ENCODE data around the gene TPSB2.
"Not testable (repeated sequence)": the region's sequence is repeated elsewhere in the genome, so short reads cannot be mapped to it uniquely, and the experiment has no call there.

Gene TPSB2

DNA sequence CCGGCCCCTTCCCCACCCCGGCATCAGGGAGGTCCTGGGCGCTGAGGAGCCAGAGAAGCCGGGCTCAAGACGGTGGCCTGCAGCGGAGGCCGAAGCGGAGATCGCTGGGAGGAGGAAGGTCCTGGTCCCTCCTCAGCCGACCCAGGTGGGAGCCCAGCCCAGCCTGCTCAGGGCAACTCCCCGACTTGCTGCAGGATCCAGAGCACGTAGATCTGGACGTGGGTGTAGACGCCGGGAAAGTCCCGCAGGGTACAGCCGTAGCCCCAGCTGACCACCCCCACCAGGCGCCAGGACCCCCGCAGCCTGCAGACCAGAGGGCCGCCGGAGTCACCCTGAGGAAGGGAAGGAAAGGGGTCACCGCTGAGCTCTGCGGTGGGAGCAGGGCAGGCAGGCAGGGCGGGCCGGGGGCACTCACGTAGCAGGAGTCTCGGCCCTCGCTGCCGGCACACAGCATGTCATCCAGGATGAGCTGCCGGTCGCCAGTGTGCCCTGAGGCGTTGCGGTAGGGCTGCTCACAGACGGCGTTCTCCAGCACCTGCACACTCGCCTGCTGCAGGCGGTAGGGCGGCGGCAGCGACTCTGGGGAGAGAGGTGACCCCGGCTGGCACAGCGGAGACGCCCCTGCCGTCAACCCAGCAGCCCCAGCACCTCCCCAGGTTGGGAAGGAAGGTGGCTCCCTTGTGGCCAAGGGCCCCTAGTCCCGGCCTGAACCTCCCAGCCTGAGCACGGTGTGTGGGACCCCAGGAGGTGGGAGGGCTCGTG lies 31.3 kb upstream of the TPSB2 start:
- DNase-seq (ENCODE audit: low read depth in 3 of 3), result no peak

DNA sequence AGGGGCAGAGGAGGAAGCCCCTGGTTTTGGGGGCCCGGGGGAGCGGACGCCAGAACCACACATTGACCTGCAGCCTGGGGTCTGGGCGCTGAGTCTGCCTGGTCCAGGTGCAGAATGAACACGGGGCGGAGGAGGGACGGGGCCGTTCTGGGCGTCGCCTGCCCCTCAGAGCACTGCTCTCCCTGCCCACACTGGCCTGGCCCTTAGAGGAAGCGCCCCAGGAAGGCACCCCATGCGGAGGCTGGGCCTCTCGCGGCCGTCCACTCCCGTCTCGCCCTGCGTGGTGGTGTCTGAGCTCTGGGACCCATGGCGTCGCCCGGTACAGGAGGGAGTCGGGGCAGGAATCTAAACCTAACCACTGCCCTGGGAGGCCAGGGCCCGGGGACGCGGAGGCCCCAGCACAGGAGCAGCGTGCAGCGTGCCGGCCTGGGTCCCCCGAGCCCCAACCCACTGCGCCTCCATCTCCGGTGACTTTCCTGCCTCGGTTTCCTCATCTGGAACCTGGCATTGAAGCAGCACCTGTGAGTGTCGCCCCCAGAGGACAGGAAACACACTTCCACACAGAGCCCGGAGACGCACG lies 30.2 kb upstream of the TPSB2 start:
- no peak for DNase-seq (ENCODE audit: low read depth in 3 of 3)

DNA sequence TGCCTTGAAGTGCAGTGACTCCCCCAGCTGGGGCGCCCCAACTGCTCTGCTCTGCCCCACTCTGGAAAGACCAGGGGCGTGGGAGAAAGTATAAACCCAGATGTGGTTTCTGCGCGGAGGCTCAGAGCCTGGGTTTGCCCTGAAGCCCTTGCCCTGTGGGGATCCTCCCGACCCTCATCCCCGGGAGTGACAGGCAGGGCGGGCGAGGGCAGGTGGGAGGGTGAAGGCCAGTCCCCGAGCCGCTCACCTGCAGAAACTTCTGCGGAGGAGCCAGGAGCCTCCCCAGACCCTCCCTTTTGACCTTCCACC lies 29.7 kb upstream of the TPSB2 start:
- DNase-seq (ENCODE audit: low read depth in 3 of 3), result no peak

DNA sequence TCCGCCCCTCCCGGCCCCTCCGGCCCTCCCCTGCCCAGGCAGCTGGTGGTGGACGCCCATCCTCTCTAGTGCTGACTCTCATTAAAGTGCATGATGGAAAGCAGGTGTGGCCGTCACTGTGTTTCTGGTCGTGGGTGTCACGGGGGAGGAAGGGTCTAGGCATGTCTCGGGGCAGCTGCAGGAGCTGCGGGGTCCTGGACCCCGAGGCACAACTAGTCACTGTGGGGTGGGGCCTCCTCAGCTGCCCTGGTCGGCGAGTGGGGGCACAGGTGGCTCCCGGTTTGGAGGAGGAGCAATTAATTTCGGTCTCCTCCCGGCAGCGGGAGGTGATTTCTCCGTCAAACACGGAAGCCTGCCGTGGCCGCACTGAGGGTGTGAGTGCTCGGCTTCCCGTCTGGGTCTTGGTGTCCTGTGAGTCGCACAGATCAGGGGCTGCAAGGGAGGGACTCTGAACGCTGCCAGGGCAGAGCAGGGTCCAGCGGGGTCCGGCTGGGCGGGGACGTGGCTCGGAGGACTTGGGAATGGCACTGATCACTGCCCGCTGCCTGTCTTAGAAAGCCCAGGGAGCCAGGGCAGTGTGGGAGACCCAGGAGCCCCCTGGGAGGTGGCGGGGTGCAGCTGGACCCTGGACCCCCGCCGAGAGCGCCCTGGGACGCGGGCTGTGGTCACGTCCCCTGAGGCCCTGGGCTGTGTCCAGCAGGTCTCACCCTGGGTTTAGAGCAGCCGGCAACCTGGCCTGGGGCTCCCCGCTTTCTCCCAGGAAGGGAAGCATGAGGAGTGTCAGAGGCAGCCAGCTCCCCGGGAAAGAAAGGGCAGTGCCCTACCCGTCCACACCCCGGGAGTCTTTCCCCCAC lies 29.1 kb upstream of the TPSB2 start:
- DNase-seq (ENCODE audit: low read depth in 3 of 3), result no peak

DNA sequence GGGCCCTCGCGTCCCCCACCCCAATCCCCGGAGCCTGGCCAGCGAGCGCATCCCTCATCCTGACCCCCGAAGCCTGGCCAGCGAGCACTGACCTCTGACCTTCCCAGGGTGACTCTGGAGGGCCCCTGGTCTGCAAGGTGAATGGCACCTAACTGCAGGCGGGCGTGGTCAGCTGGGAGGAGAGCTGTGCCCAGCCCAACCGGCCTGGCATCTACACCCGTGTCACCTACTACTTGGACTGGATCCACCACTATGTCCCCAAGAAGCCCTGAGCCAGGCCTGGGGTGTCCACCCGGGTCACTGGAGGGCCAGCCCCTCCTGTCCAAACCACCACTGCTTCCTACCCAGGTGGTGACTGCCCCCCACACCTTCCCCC lies 28.2 kb upstream of the TPSB2 start:
- DNase-seq (ENCODE audit: low read depth in 3 of 3), result no peak

DNA sequence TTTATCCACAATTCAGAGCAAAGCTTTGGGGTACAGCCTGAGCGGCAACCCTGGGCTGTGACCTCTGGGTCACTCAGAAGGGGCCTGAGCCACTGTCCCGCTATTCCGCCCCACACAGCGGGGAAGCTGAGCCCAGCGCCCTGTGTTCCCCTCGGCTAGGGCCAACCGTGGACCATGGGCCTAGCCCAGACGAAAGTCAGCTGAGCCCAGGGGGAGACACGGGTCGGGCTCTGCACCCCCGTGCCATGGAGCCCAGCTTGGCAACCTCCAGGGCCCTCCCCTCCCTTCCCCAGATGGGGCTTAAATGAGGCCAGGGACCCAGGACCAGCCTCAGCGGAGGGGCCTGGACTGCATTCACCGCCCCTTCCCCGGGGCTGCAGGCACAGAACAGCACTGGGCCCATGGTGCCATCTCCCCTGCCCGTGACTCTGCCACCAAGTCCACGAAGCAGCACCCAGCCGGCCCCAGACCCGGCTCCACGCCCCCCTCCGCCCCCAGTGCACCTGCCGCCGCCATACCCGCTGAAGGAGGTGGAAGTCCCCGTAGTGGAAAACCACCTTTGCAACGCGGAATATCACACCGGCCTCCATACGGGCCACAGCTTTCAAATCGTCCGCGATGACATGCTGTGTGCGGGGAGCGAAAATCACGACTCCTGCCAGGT lies 27.7 kb upstream of the TPSB2 start:
- no peak for DNase-seq (ENCODE audit: low read depth in 3 of 3)

DNA sequence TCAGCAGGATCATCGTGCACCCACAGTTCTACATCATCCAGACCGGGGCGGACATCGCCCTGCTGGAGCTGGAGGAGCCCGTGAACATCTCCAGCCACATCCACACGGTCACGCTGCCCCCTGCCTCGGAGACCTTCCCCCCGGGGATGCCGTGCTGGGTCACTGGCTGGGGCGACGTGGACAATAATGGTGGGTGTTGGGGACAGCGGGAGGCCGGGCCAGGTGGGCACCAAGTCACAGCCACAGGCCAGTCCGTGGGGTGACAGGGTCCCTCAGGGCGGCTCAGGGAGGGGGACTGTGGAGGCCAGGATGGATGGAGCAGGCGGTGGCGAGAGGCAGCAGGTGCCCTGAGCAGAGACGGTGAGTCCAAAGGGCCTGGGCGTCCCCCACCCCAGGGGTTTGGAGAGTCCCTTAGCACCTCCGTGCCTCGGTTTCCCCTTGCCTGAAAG lies 26.9 kb upstream of the TPSB2 start:
- DNase-seq (ENCODE audit: low read depth in 3 of 3), result no peak

DNA sequence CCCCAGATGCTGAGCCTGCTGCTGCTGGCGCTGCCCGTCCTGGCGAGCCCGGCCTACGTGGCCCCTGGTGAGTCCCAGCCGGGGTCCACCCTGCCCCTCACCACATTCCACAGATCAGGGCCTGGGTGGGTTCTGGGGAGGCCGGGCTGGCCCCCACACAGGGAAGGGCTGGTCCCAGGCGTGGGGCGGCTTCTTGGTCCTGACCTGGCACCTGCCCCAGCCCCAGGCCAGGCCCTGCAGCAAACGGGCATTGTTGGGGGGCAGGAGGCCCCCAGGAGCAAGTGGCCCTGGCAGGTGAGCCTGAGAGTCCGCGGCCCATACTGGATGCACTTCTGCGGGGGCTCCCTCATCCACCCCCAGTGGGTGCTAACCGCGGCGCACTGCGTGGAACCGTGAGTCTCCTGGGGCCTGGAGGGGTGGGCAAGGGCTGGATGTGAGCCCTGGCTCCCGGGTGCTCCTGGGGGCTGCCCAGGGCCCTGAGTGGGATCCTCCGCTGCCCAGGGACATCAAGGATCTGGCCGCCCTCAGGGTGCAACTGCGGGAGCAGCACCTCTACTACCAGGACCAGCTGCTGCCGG lies 26.4 kb upstream of the TPSB2 start:
- DNase-seq (ENCODE audit: low read depth in 3 of 3), result not testable (repeated sequence)

DNA sequence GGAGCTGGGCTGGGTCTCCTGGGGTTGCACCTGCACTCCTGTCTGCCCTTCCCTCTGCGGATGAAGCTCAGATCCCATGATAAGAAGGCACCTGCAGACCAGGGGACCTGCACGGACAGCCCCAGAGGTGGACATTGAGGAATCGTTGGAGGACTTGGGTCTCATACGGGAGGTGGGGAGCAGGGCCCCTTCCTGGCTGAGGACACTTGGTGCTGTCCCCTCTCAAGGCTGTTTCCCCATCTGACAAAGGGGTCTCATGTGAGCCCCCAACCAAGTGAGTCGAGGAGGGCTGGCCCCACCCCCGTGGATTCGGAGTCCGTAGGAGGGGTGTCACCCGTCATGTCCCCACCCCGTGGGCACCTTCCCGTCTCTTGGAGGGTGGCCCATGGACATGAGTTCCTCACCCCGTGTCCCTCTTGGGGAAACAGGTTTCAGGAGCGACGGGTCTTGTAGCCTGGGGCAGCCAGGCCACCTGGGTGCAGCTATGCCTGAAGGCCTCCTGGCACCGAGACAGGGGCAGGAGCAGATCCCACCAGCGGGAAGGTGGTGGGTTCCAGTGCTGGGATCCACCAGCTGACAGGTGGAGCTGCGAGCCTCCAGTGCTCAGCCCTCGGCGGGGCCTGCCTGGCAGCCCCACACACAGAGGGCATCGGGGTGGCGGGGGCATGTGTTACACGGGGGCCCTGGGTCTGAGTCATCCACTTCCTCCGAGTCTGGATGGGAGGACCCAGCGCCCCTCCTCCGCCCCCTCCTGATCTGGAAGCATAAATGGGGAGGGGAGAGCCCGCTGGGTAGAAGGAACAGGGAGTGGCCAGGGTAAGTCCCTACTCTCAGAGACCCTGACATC lies 25.5 kb upstream of the TPSB2 start, which contains the start of gene TPSD1:
Gene TPSD1 (plus strand): TSS at position 794 of the 847 bp plus-strand sequence. CDS start 212 bp downstream, outside the sequence.
- not testable (repeated sequence) for DNase-seq (ENCODE audit: low read depth in 3 of 3)

DNA sequence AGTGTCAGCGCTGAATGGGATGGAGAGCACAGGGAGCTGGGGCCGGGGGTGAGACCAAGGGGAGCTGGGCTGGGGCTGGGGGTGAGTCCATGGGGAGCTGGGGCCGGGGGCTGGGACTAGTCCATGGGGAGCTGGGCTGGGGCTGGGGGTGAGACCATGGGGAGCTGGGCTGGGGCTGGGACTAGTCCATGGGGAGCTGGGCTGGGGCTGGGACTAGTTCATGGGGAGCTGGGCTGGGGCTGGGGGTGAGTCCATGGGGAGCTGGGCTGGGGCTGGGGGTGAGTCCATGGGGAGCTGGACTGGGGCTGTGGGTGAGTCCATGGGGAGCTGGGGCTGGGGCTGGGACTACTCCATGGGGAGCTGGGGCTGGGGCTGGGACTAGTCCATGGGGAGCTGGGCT lies 24.8 kb upstream of the TPSB2 start:
- not testable (repeated sequence) for DNase-seq (ENCODE audit: low read depth in 3 of 3)

DNA sequence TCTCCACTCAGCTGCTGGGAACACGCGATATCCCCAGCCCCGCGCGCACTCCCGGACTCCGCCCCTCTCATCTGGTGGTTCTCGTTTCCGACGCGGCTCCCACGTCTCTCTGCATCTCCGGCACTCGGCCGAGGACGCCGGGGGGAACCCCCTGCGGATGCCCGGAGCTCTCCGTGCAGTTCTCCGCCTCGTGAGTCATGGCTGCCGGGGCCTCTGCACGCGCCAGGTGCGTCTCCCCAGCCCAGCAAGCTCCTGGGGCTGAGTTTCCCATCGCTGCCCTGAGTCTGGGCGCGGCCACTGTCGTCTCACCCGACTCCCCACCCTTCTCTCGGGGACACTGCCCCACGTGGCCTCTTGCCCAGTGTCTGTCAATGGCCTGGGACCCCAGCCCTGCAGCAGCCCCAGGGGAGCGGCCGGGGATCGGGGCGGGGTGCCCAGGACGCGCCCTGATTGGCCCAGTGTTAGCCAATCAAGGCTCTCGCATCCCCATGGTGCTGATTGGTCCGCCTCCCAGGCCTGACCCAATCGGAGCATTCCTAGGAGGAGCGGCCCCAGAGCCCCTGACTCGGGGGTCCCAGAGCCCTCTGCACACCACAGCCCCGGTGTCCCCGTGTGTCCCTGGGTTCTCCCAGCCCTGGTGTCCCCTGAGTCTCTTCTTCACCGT lies 23.8 kb upstream of the TPSB2 start:
- not testable (repeated sequence) for DNase-seq (ENCODE audit: low read depth in 3 of 3)

DNA sequence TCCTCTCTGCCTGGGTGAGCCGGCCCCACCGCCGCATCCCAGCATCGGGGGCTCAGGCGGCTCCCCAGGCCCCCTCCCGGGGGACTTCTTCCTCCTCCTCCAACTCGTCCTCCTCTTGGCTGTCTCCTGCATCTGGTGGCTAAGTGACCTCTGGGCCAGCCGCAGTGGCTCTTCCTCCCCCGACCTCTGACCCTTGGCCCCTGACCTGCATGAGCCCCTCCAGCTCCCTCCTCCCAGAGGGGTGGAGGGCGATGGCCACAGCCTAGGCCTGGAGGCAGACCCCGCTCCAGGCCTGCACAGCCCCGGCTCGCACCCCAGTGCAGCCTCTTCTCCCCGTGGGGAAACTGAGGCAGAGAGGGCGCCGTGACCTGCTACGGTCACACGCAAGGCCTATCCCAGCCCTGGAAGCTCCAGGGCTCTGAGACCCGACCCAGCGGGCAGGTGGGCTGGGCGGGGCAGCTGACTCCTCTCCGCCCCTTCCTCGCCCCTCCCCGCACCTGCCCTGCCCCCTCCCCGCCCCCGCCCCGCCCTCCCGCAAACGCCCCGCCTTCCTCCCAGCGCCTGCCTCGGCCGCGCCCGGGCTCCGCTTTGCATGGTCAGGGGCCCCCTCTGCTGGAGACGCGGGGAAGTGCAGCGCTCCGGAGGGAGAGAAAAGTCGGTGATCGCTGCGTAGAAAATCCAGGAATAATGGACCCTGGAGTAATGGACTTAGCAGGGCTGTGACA lies 19.2 kb upstream of the TPSB2 start:
- not testable (repeated sequence) for DNase-seq (ENCODE audit: low read depth in 3 of 3)

DNA sequence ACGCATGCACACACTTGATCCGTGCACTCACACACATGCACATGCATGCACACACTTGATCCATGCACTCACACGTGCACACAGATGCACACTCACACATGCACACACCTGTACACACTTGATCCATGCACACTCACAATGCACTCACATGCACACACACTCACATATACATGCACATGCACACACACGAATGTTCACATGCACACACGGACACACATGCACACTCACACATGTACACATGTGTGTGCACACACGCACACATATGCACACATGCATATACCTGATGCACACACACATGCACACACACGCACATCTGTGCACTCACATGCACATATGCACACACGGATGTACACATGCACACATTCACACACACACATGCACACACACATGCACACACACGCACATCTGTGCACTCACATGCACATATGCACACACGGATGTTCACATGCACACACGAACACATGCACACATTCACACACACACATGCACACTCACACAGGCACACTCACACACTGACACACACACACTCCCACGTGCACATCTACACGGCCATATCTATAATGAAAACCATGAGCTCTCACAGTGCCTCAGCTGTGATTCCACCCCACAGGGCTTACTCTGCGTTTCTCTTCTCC lies 18.0 kb upstream of the TPSB2 start:
- DNase-seq (ENCODE audit: low read depth in 3 of 3), result not testable (repeated sequence)

DNA sequence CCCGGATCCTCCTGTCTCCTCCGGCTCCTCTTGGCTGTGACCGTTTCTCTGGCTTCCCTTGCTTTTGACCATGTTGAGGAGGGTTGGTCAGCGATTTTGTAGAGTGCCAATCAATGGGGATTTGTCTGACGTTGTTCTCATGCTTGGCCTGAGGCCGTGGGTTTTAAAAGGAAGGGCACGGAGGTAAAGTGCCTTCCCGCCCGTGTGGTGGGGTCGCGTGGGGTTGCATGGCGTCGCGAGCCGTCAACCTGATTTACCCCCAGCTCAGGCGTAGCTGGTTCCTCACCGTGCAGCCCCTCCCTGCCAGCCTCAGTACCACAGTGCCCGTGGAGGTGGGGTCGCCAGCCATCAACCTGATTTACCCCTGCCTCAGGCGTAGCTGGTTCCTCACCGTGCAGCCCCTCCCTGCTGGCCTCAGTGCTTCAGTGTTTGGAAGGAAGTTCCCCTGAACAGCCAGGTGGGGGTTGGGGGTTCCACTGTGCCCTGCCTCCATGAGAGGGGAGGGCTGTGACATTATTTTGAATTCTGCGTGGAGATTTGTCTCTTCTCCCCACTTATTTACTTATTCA lies 15.6 kb upstream of the TPSB2 start:
- no peak for DNase-seq (ENCODE audit: low read depth in 3 of 3)

DNA sequence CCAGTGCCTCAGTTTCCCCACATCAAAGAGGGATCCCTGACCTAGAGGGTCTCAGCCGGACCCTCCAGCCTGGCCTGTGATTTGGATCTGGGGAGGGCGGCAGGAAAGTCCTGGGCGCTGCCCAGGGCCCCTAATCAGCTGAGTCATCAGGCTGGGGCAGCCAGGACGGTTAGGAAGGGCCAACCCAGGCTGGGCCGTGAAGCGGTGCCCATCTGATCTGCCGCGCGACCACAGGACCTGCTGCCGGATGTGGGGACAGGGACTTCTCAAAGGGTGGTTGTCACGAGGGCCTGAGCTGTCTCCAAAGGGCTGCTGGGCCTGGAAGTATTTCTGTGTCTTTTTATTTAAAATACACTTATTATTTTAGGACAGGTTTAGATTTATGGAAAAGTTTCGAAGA lies 14.9 kb upstream of the TPSB2 start:
- DNase-seq (ENCODE audit: low read depth in 3 of 3), result no peak

DNA sequence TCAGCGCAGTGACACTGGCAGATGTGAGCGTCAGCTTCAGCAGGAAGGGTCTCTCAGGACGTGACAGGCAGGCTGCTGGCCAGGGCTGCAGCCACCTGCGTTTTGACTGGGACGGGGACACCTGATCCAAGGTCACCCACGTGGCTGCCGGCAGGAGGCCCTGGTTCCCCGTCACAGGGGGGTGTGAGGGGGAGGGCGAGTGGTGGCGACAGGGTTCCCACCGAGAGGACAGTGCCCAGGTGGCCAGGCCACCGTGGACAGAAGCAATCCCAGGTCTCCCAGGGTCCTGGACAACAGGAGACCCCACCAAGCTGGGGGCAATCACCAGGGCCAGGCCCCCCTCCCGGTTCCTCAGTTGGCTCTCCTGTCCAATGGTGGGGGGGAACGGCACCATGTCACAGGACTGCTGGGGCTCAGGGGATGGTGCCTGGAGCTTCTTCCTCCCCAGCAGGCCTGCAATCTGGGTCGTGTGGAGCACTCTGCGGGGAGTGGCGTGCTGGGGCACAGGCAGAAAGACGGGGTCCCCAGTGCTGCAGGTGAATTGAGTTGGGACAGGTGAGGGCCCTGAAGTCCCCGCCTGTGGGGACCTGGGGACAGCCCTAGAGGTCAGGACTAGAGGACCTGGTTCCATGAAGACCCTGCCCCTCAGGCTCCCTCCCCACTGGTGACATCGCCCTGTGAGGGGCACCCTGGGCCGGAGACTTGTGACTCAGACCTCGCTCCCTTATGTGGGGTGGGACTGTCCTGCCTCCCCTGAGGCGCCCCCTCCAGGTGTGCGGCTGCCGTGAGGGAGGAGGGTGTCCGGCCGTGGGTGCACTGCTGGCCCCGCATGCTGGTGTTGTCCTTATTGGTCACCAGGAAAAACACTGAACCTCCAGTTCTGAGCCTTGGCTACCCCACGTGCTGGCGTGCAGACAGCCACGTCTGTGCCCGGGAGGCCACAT lies 14.2 kb upstream of the TPSB2 start:
- not testable (repeated sequence) for DNase-seq (ENCODE audit: low read depth in 3 of 3)

DNA sequence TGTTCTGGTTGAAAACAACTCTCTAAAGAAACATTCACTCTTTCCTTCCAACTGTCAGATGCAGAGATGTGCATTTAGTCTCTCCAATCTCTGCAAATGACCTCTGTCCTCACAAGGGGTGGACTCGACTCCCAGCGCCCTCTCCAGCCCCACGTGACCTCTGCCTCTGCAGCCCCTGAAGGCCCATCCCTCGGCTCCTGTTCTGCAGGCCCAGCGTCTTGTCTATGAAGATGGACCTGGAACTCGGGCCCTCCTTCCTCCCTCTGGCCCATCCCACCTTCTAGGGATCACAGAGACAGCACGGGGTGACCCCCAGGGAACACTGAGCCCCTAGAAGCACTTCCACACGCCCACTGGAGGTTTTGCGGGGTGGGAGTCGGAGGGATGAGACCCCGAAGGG lies 13.4 kb upstream of the TPSB2 start:
- not testable (repeated sequence) for DNase-seq (ENCODE audit: low read depth in 3 of 3)

DNA sequence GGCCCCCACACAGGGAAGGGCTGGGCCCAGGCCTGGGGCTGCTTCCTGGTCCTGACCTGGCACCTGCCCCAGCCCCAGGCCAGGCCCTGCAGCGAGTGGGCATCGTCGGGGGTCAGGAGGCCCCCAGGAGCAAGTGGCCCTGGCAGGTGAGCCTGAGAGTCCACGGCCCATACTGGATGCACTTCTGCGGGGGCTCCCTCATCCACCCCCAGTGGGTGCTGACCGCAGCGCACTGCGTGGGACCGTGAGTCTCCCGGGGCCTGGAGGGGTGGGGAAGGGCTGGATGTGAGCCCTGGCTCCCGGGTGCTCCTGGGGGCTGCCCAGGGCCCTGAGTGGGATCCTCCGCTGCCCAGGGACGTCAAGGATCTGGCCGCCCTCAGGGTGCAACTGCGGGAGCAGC lies 11.1 kb upstream of the TPSB2 start:
- not testable (repeated sequence) for DNase-seq (ENCODE audit: low read depth in 3 of 3)
